ENCODE data around the gene BHLHA15.
A peak's percentile ranks its signal among the peaks of the same experiment; 100 is the strongest.

Gene BHLHA15

DNA sequence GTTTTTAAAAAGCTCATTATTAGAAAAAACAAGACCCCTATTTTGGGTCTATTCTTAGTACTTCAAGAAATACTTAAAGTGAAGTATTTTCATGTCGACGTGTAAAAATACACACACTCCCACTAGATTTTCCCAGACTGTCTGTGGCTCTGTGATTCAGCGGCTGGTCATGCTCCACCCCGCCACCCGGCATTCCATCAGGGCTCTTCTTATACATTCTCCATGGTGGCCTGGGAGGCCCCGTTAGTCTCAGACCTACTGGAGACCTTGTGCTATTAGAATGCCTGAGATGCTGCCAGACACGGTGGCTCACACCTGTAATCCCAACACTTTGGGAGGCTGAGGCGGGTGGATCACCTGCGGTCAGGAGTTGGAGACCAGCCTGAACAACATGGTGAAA is 27.7 kb downstream of the BHLHA15 start:
- H2BK15ac ChIP-seq (ENCODE audit: low read depth, poor library complexity, severe bottlenecking): no peak overlapping the region
- H3K4ac ChIP-seq (ENCODE audit: low read depth in 1 of 2, low read length in 2 of 2): no peak overlapping the region
- peaks cover 5% of the 10 kb centered on the region for H3K4me1 ChIP-seq (ENCODE audit: control insufficient read depth, insufficient read depth, low read depth, low read length)
- H3K23ac ChIP-seq (ENCODE audit: low read length in 2 of 2): no peak overlapping the region
- DNase-seq: peak; percentile 19
- H3K4me3 ChIP-seq (ENCODE audit: insufficient read depth in 1 of 2, low read depth in 1 of 2, low read length in 2 of 2): no peak overlapping the region
- H4K8ac ChIP-seq (ENCODE audit: low read length): no peak overlapping the region
- peaks cover 35 to 74% of the 10 kb centered on the region in 2 experiments for H3K36me3 ChIP-seq (ENCODE audit: control insufficient read depth in 1 of 2, insufficient read depth in 2 of 2, low read depth in 1 of 2, low read length in 2 of 2)
- H3K18ac ChIP-seq (ENCODE audit: low read depth in 1 of 2, low read length in 2 of 2): no peak overlapping the region
- H2BK120ac ChIP-seq (ENCODE audit: low read depth, low read length): no peak overlapping the region
- no peaks in the 10 kb centered on the region for H3K9me3 ChIP-seq (ENCODE audit: control insufficient read depth, low read length)
- H3K27ac ChIP-seq (ENCODE audit: low read length, poor library complexity, severe bottlenecking): no peak overlapping the region
- H3K9ac ChIP-seq (ENCODE audit: low read length): no peak overlapping the region
- H3K79me1 ChIP-seq (replicated peaks; ENCODE audit: low read length, poor library complexity, severe bottlenecking): peaks cover under 1% of the 10 kb centered on the region
- no peak overlapping the region for H2BK5ac ChIP-seq (ENCODE audit: low read depth, low read length, poor library complexity, severe bottlenecking)
- H2AK5ac ChIP-seq (ENCODE audit: low read length, severe bottlenecking): no peak overlapping the region
- H4K91ac ChIP-seq (ENCODE audit: low read length): no peak overlapping the region
- H3K4me2 ChIP-seq (ENCODE audit: low read length, poor library complexity, severe bottlenecking): no peak overlapping the region
- no peaks in the 10 kb centered on the region for H3K27me3 ChIP-seq (ENCODE audit: control insufficient read depth in 1 of 2, insufficient read depth in 1 of 2, low read length in 2 of 2)
- H2AFZ ChIP-seq (ENCODE audit: low read depth, low read length): no peak overlapping the region
- H3K14ac ChIP-seq (ENCODE audit: low read length in 2 of 2): no peak overlapping the region
- H2BK12ac ChIP-seq (ENCODE audit: low read length in 2 of 2): no peak overlapping the region
- WGBS: 83% methylated on average over 7 of the region's 9 CpGs

DNA sequence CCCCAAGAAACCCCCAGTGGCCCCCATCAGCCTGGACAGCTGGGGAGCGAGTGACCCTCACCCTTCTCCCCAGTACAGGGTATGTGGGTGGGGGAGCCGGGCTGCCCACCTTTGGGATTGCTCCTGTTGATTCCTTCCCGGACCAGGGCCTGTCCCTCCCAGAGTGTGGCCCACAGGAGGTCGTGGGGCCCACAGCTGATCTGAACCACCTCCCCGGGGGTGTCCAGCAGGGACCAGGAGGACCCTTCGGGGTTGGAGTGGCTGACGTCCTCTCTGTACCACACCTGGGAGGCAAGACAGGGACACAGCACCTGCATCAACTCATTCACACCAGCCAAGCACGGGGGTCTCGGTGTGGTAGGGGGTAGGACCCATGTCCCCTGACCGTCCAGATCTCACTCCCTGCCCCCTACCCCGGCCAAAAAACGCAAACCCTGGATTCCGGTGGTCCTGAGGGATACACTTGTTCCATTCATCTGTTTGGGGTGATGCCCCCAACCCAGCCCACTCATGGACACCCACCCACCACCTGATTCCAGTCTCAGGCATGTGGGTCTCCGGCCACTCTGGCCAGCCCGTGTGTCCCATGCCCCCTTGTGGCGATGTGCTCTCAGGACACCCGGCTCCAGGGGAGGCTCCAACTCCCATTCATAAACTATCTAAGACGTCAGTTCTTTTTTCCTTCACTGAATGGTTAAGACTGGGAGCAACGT is 29.9 kb downstream of the BHLHA15 start:
- H3K79me1 ChIP-seq (replicated peaks; ENCODE audit: low read length, poor library complexity, severe bottlenecking): peaks cover 12% of the 10 kb centered on the region
- H4K8ac ChIP-seq (ENCODE audit: low read length): no peak overlapping the region
- H3K4me3 ChIP-seq (ENCODE audit: insufficient read depth in 1 of 2, low read depth in 1 of 2, low read length in 2 of 2): no peak overlapping the region
- peak; percentile 53 for DNase-seq
- H3K4ac ChIP-seq (ENCODE audit: low read depth in 1 of 2, low read length in 2 of 2): no peak overlapping the region
- no peaks in the 10 kb centered on the region for H3K9me3 ChIP-seq (ENCODE audit: control insufficient read depth, low read length)
- peaks cover 39 to 85% of the 10 kb centered on the region in 2 experiments for H3K36me3 ChIP-seq (ENCODE audit: control insufficient read depth in 1 of 2, insufficient read depth in 2 of 2, low read depth in 1 of 2, low read length in 2 of 2)
- H2BK120ac ChIP-seq (ENCODE audit: low read depth, low read length): no peak overlapping the region
- H2AK5ac ChIP-seq (ENCODE audit: low read length, severe bottlenecking): no peak overlapping the region
- 70% methylated on average over 18 of the region's 19 CpGs for whole genome bisulfite sequencing
- H3K27me3 ChIP-seq (ENCODE audit: control insufficient read depth in 1 of 2, insufficient read depth in 1 of 2, low read length in 2 of 2): no peaks in the 10 kb centered on the region
- no peak overlapping the region for H4K91ac ChIP-seq (ENCODE audit: low read length)
- H2BK5ac ChIP-seq (ENCODE audit: low read depth, low read length, poor library complexity, severe bottlenecking): no peak overlapping the region
- H3K23ac ChIP-seq (ENCODE audit: low read length in 2 of 2): no peak overlapping the region
- no peak overlapping the region for H3K27ac ChIP-seq (ENCODE audit: low read length, poor library complexity, severe bottlenecking)
- H2BK15ac ChIP-seq (ENCODE audit: low read depth, poor library complexity, severe bottlenecking): no peak overlapping the region
- H3K4me1 ChIP-seq (ENCODE audit: control insufficient read depth, insufficient read depth, low read depth, low read length): peaks cover 9% of the 10 kb centered on the region
- no peak overlapping the region for H3K14ac ChIP-seq (ENCODE audit: low read length in 2 of 2)
- H2AFZ ChIP-seq (ENCODE audit: low read depth, low read length): no peak overlapping the region
- no peak overlapping the region for H3K9ac ChIP-seq (ENCODE audit: low read length)
- H3K4me2 ChIP-seq (ENCODE audit: low read length, poor library complexity, severe bottlenecking): no peak overlapping the region
- H2BK12ac ChIP-seq (ENCODE audit: low read length in 2 of 2): no peak overlapping the region
- no peak overlapping the region for H3K18ac ChIP-seq (ENCODE audit: low read depth in 1 of 2, low read length in 2 of 2)

DNA sequence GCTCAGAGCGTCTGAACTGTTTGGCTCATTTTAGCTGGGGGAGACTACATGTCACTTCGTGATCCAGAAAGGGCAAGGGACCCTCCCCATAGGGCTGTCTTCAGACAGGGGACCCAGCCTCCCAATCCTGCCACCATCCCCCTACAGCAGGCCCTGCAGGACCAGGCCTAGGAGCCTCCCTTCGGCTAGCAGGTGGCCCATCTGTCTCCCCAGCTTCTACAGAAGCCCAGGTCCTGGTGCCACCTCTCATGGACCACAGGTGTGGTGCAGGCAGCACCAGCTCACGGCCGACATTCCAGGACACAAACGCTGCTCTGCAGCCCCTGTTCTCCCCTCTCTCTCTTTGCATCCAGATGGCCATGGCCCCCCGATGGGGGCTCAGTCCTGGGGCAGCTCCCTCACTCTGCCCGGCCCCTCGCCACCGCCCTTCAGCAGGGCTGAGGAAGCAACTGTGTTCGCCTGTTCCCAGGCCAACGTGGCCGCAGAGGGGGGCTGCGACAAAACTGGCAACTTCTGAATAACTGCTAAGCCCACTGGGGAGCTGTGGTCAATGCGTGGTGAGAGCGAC is 30.5 kb downstream of the BHLHA15 start:
- H3K9ac ChIP-seq (ENCODE audit: low read length): no peak overlapping the region
- no peak overlapping the region for H3K23ac ChIP-seq (ENCODE audit: low read length in 2 of 2)
- H3K79me1 ChIP-seq (replicated peaks; ENCODE audit: low read length, poor library complexity, severe bottlenecking): peaks cover 12% of the 10 kb centered on the region
- H3K4me3 ChIP-seq (ENCODE audit: insufficient read depth in 1 of 2, low read depth in 1 of 2, low read length in 2 of 2): no peak overlapping the region
- no peaks in the 10 kb centered on the region for H3K27me3 ChIP-seq (ENCODE audit: control insufficient read depth in 1 of 2, insufficient read depth in 1 of 2, low read length in 2 of 2)
- no peak overlapping the region for H3K18ac ChIP-seq (ENCODE audit: low read depth in 1 of 2, low read length in 2 of 2)
- peaks cover 9% of the 10 kb centered on the region for H3K4me1 ChIP-seq (ENCODE audit: control insufficient read depth, insufficient read depth, low read depth, low read length)
- no peak overlapping the region for H2BK15ac ChIP-seq (ENCODE audit: low read depth, poor library complexity, severe bottlenecking)
- H2BK120ac ChIP-seq (ENCODE audit: low read depth, low read length): no peak overlapping the region
- H3K9me3 ChIP-seq (ENCODE audit: control insufficient read depth, low read length): no peaks in the 10 kb centered on the region
- WGBS: 88% methylated on average over 16 of the region's 16 CpGs
- H3K27ac ChIP-seq (ENCODE audit: low read length, poor library complexity, severe bottlenecking): no peak overlapping the region
- no peak overlapping the region for H3K4me2 ChIP-seq (ENCODE audit: low read length, poor library complexity, severe bottlenecking)
- no peak for DNase-seq
- H4K8ac ChIP-seq (ENCODE audit: low read length): no peak overlapping the region
- H3K14ac ChIP-seq (ENCODE audit: low read length in 2 of 2): no peak overlapping the region
- peaks cover 36 to 78% of the 10 kb centered on the region in 2 experiments for H3K36me3 ChIP-seq (ENCODE audit: control insufficient read depth in 1 of 2, insufficient read depth in 2 of 2, low read depth in 1 of 2, low read length in 2 of 2)
- H2BK12ac ChIP-seq (ENCODE audit: low read length in 2 of 2): no peak overlapping the region
- no peak overlapping the region for H4K91ac ChIP-seq (ENCODE audit: low read length)
- no peak overlapping the region for H2BK5ac ChIP-seq (ENCODE audit: low read depth, low read length, poor library complexity, severe bottlenecking)
- no peak overlapping the region for H3K4ac ChIP-seq (ENCODE audit: low read depth in 1 of 2, low read length in 2 of 2)
- H2AK5ac ChIP-seq (ENCODE audit: low read length, severe bottlenecking): no peak overlapping the region
- no peak overlapping the region for H2AFZ ChIP-seq (ENCODE audit: low read depth, low read length)

DNA sequence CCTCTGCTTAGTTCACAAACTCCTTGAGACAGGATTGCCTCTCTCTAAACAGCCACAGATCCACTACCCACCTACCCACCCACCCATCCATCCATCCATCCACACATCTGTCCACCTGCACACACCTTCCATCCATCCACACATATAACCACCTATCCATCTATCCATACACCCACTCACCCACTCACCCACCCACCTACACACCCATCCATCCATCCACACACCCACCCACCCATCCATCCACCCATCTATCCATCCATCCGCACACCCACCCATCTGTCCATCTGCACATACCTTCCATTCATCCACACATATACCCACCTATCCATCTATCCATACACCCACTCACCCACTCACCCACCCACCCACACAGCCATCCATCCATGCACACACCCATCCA is 31.1 kb downstream of the BHLHA15 start:
- no peak overlapping the region for H3K27ac ChIP-seq (ENCODE audit: low read length, poor library complexity, severe bottlenecking)
- peaks cover 36 to 78% of the 10 kb centered on the region in 2 experiments for H3K36me3 ChIP-seq (ENCODE audit: control insufficient read depth in 1 of 2, insufficient read depth in 2 of 2, low read depth in 1 of 2, low read length in 2 of 2)
- no peak overlapping the region for H3K14ac ChIP-seq (ENCODE audit: low read length in 2 of 2)
- H2BK5ac ChIP-seq (ENCODE audit: low read depth, low read length, poor library complexity, severe bottlenecking): no peak overlapping the region
- H3K4me2 ChIP-seq (ENCODE audit: low read length, poor library complexity, severe bottlenecking): no peak overlapping the region
- H3K9ac ChIP-seq (ENCODE audit: low read length): no peak overlapping the region
- no peak for DNase-seq
- no peak overlapping the region for H3K4me3 ChIP-seq (ENCODE audit: insufficient read depth in 1 of 2, low read depth in 1 of 2, low read length in 2 of 2)
- peaks cover 9% of the 10 kb centered on the region for H3K4me1 ChIP-seq (ENCODE audit: control insufficient read depth, insufficient read depth, low read depth, low read length)
- H2AFZ ChIP-seq (ENCODE audit: low read depth, low read length): no peak overlapping the region
- no peak overlapping the region for H3K23ac ChIP-seq (ENCODE audit: low read length in 2 of 2)
- no peak overlapping the region for H2BK120ac ChIP-seq (ENCODE audit: low read depth, low read length)
- no peak overlapping the region for H4K91ac ChIP-seq (ENCODE audit: low read length)
- H3K18ac ChIP-seq (ENCODE audit: low read depth in 1 of 2, low read length in 2 of 2): no peak overlapping the region
- WGBS: 91% methylated on average over 1 of the region's 1 CpG
- no peak overlapping the region for H3K4ac ChIP-seq (ENCODE audit: low read depth in 1 of 2, low read length in 2 of 2)
- no peak overlapping the region for H2AK5ac ChIP-seq (ENCODE audit: low read length, severe bottlenecking)
- H3K27me3 ChIP-seq (ENCODE audit: control insufficient read depth in 1 of 2, insufficient read depth in 1 of 2, low read length in 2 of 2): no peaks in the 10 kb centered on the region
- H2BK15ac ChIP-seq (ENCODE audit: low read depth, poor library complexity, severe bottlenecking): no peak overlapping the region
- H3K79me1 ChIP-seq (replicated peaks; ENCODE audit: low read length, poor library complexity, severe bottlenecking): peaks cover 18% of the 10 kb centered on the region
- H2BK12ac ChIP-seq (ENCODE audit: low read length in 2 of 2): no peak overlapping the region
- H4K8ac ChIP-seq (ENCODE audit: low read length): no peak overlapping the region
- H3K9me3 ChIP-seq (ENCODE audit: control insufficient read depth, low read length): no peaks in the 10 kb centered on the region

All from mesenchymal stem cell (in vitro differentiated cells and primary cell).